ENCODE results near the gene ASB4.

- TF ChIP-seq CTCF (IDR thresholded peaks at IDR 0.05) (no peak), REST (IDR thresholded peaks at IDR 0.05) (no peak), E2F6 (IDR thresholded peaks at IDR 0.05; ENCODE audit: borderline replicate concordance, low read depth) (no peak), POLR2A (IDR thresholded peaks at IDR 0.05; ENCODE audit: low read length) (no peak), SMC3 (IDR thresholded peaks at IDR 0.05) (no peak), ZFP36 (IDR thresholded peaks at IDR 0.05; ENCODE audit: borderline replicate concordance, partially characterized antibody) (no peak), KDM1A (IDR thresholded peaks at IDR 0.05; ENCODE audit: low read depth) (no peak), JUN (IDR thresholded peaks at IDR 0.05) (no peak), POLR2AphosphoS2 (conservative IDR thresholded peaks at IDR 0.05; ENCODE audit: low read length) (no peak), MAFK (IDR thresholded peaks at IDR 0.05; ENCODE audit: partially characterized antibody) (no peak), ESRRA (IDR thresholded peaks at IDR 0.05; ENCODE audit: borderline replicate concordance, low read length) (no peak), ZNF302 (CRISPR knock-in tag; IDR thresholded peaks at IDR 0.05) (no peak)
These were observed 99.2 kb downstream of the ASB4 start for GRCh38 chr7:95584769-95585425.
